Keratinocyte (primary cell): Measurements from ENCODE around the gene RPL13. TPM values are rescaled to one million over a fixed set of nuclear protein-coding genes. Genes with fewer than 3 reads are reported as not detected.

Experiments used
- DNase-seq: peaks from one replicate; pipeline ENCODE4 v3.0.0-alpha.2; 2011; ENCODE audit warnings: low read depth, missing footprints, low spot score
- FAIRE-seq: peaks from 2 replicates; lab custom pipeline; 2011; peaks lifted over from hg19 to GRCh38; lab: Jason Lieb, UNC
- H2AFZ ChIP-seq: 2 replicates; pipeline ENCODE4 v1.6.0; 2012; ENCODE audit warnings: low read length, control low read depth, inconsistent platforms; ENCODE audit not compliant: control insufficient read depth
- H3K27ac ChIP-seq: 2 replicates; pipeline ENCODE4 v1.5.1; 2011; ENCODE audit warnings: low read length; ENCODE audit not compliant: control insufficient read depth, insufficient read depth
- H3K27me3 ChIP-seq: 3 replicates; pipeline ENCODE4 v1.6.0; 2011; ENCODE audit warnings: low read length; ENCODE audit not compliant: control insufficient read depth, insufficient read depth; ENCODE audit errors: extremely low read depth
- H3K36me3 ChIP-seq, 2 experiments: 2 replicates in 1 of 2; 3 replicates in 1 of 2; pipeline ENCODE4 v1.5.1; 2011; ENCODE audit warnings: low read length in 2 of 2, mild to moderate bottlenecking in 1 of 2; ENCODE audit not compliant: control insufficient read depth in 2 of 2, insufficient read depth in 2 of 2; ENCODE audit errors: extremely low read depth in 1 of 2
- H3K4me1 ChIP-seq: 3 replicates; pipeline ENCODE4 v1.5.1; 2011; ENCODE audit warnings: low read length; ENCODE audit not compliant: control insufficient read depth, insufficient read depth; ENCODE audit errors: extremely low read depth
- H3K4me2 ChIP-seq: 3 replicates; pipeline ENCODE4 v1.6.0; 2011; ENCODE audit warnings: low read depth, low read length; ENCODE audit not compliant: control insufficient read depth, insufficient read depth; ENCODE audit errors: extremely low read depth
- H3K4me3 ChIP-seq, 3 experiments: fragments of 200-600 bp in 1 of 3; sonication (generic) in 1 of 3; 2 replicates in 2 of 3; 3 replicates in 1 of 3; pipeline ENCODE4 v1.5.1; 2011 to 2016; ENCODE audit warnings: low read length in 3 of 3, mild to moderate bottlenecking in 3 of 3, control low read depth in 2 of 3, inconsistent platforms in 1 of 3, low read depth in 1 of 3, mixed read lengths in 1 of 3, mixed run types in 1 of 3, moderate library complexity in 1 of 3; ENCODE audit not compliant: control insufficient read depth in 2 of 3, insufficient read depth in 2 of 3; ENCODE audit errors: extremely low read depth in 1 of 3
- H3K79me2 ChIP-seq: 2 replicates; pipeline ENCODE4 v1.6.0; 2012; ENCODE audit warnings: low read length; ENCODE audit not compliant: control insufficient read depth, insufficient read depth
- H3K9ac ChIP-seq: 3 replicates; pipeline ENCODE4 v1.6.0; 2011; ENCODE audit warnings: low read length; ENCODE audit not compliant: control insufficient read depth, insufficient read depth; ENCODE audit errors: extremely low read depth
- H3K9me1 ChIP-seq: 3 replicates; pipeline ENCODE4 v1.6.0; 2011; ENCODE audit warnings: low read length; ENCODE audit not compliant: control insufficient read depth, insufficient read depth; ENCODE audit errors: extremely low read depth
- H3K9me3 ChIP-seq: 2 replicates; pipeline ENCODE4 v1.5.1; 2012; ENCODE audit warnings: low read depth, low read length; ENCODE audit not compliant: control insufficient read depth
- H4K20me1 ChIP-seq: 3 replicates; pipeline ENCODE4 v1.6.0; 2011; ENCODE audit warnings: low read length; ENCODE audit not compliant: control insufficient read depth, insufficient read depth; ENCODE audit errors: extremely low read depth
- EZH2 ChIP-seq: IDR thresholded peaks from one replicate; pipeline ENCODE4 v1.6.1; 2012; ENCODE audit warnings: inconsistent platforms, mild to moderate bottlenecking, low read length, moderate library complexity
- dilution Hi-C: fragments of 300-500 bp; cut with MboI; formaldehyde crosslinking; loops from one replicate; pipeline ENCODE4 v1.7.0; 2020; ENCODE audit warnings: low sequenced_read_pairs; ENCODE audit not compliant: extremely low pct_ligation_motif_present
- polyA plus RNA-seq, 5 experiments: library from polyadenylated mRNA; depleted of rRNA in 3 of 5; stranded (reverse) in 3 of 5; stranded (forward) in 1 of 5; unstranded in 1 of 5; fragments of >200 nt; gene quantifications; 1 replicate in 1 of 5; 2 replicates in 3 of 5; 3 replicates in 1 of 5; pipeline versions ENCODE4 v1.2.1 to v1.2.3, GENCODE V29; 2011 to 2012; ENCODE audit warnings: missing spikeins in 2 of 5, low read depth in 1 of 5, low replicate concordance in 1 of 5
- TF ChIP-seq, protein P1 (sequence below), 3 experiments: IDR thresholded peaks in 1 of 3; conservative IDR thresholded peaks in 1 of 3; optimal IDR thresholded peaks in 1 of 3; 2 replicates in 2 of 3; 3 replicates in 1 of 3; pipeline versions ENCODE3 to v1.5.1; 2011; ENCODE audit warnings: low read length in 3 of 3, mild to moderate bottlenecking in 3 of 3, moderate library complexity in 2 of 3, control low read depth in 1 of 3, inconsistent platforms in 1 of 3; ENCODE audit not compliant: insufficient read depth in 2 of 3; ENCODE audit errors: extremely low read depth in 1 of 3

The RPL13 gene
- polyA plus RNA-seq, 1 donor (not counting 4 experiments of a cell fraction or from before 2014, with no cell fraction given) = 2,095 TPM

DNA sequence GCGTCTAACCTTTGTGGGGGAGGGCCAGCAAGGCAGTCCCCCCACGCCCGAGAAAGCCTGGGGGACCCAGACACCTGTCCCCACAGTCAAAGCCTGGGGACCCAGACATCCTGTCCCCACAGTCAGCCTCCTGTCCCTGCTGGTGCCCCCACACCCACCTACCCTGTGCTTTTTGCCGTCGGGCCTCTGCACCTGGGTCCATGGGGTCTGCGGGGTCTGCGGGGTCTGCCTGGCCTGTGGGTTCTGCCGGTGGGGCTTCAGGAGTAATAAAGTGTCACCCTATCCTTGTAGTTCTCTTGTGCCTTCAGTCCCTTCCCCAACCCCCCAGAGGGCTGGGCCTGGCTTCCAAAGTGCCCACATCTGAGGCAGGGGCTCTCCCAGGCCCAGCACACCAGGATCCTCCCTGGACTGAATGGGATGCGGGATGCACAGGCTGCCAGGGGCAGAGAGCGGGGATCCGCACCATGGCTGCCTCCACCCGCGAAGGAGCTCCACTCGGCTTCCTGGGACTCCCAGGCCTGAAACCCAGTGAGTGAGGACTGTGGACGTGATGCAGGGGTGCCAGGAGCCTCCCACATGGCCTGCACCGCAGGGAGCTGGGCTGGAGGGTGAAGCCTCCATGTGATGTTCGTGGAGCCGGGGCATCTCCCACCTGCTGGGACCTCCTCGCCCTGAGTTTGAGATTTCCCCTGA is 36.6 kb downstream of the RPL13 start:
- dilution Hi-C loops = no loop called here
- Histone ChIP-seq H2AFZ (no peak overlapping the region), H3K9me3 (no peaks in the 10 kb centered on the region), H3K9me1 (no peaks in the 10 kb centered on the region), H3K79me2 (no peaks in the 10 kb centered on the region), H3K27me3 (no peaks in the 10 kb centered on the region), H3K4me3 (no peak overlapping the region), H3K4me2 (no peak overlapping the region), H3K27ac (no peak overlapping the region), H3K9ac (no peak overlapping the region), H4K20me1 (no peaks in the 10 kb centered on the region), H3K36me3 (no peaks in the 10 kb centered on the region), H3K4me1 (peaks cover 22% of the 10 kb centered on the region)
- TF ChIP-seq EZH2 = no peak
- TF ChIP-seq, protein P1, sequence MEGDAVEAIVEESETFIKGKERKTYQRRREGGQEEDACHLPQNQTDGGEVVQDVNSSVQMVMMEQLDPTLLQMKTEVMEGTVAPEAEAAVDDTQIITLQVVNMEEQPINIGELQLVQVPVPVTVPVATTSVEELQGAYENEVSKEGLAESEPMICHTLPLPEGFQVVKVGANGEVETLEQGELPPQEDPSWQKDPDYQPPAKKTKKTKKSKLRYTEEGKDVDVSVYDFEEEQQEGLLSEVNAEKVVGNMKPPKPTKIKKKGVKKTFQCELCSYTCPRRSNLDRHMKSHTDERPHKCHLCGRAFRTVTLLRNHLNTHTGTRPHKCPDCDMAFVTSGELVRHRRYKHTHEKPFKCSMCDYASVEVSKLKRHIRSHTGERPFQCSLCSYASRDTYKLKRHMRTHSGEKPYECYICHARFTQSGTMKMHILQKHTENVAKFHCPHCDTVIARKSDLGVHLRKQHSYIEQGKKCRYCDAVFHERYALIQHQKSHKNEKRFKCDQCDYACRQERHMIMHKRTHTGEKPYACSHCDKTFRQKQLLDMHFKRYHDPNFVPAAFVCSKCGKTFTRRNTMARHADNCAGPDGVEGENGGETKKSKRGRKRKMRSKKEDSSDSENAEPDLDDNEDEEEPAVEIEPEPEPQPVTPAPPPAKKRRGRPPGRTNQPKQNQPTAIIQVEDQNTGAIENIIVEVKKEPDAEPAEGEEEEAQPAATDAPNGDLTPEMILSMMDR (optimal IDR thresholded peaks at IDR 0.05 in 1 of 3, IDR thresholded peaks at IDR 0.05 in 1 of 3, conservative IDR thresholded peaks at IDR 0.05 in 1 of 3; ENCODE audit: extremely low read depth in 1 of 3, insufficient read depth in 2 of 3, low read length in 3 of 3) = no peak
- no peak for DNase-seq
- no peak for FAIRE-seq

DNA sequence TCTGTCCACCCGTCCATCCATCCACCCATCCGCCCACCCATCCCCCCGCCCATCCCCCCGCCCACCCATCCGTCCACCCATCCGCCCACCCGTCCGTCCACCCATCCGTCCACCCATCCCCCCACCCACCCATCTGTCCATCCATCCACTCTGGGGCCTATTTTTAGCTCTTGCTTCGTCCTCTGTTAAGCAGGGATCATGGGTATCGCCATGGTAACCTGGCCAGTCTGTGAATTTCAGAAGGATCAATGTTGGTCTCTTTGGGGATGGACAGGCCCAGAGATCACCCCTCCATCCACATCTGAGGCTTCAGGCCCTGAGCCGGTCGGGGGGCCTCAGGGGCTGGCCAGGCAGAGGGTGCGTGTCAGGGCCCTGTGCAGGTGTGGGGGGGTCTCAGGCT is 37.7 kb downstream of the RPL13 start:
- Histone ChIP-seq H3K4me2 (no peak overlapping the region), H3K4me1 (peaks cover 32% of the 10 kb centered on the region), H3K27me3 (no peaks in the 10 kb centered on the region), H3K79me2 (no peaks in the 10 kb centered on the region), H2AFZ (no peak overlapping the region), H3K9ac (no peak overlapping the region), H3K9me1 (no peaks in the 10 kb centered on the region), H3K27ac (no peak overlapping the region), H3K4me3 (no peak overlapping the region), H4K20me1 (no peaks in the 10 kb centered on the region), H3K36me3 (no peaks in the 10 kb centered on the region), H3K9me3 (no peaks in the 10 kb centered on the region)
- DNase-seq (no peak), FAIRE-seq (no peak)
- TF ChIP-seq, protein P1 (optimal IDR thresholded peaks at IDR 0.05 in 1 of 3, IDR thresholded peaks at IDR 0.05 in 1 of 3, conservative IDR thresholded peaks at IDR 0.05 in 1 of 3; ENCODE audit: extremely low read depth in 1 of 3, insufficient read depth in 2 of 3, low read length in 3 of 3) = no peak
- TF ChIP-seq EZH2 = no peak
- dilution Hi-C loops = no loop called here
